CD4-positive, alpha-beta T cell treated with Interleukin-1 beta for 1 hour (primary cell): ENCODE results near the gene NPFFR1.
A peak's percentile ranks its signal among the peaks of the same experiment; 100 is the strongest.
"Not testable (repeated sequence)": the region's sequence is repeated elsewhere in the genome, so short reads cannot be mapped to it uniquely, and the experiment has no call there.

Source experiments
- DNase-seq, 2 donors: peaks; one replicate each; pipeline ENCODE4 v3.0.0-alpha.2; 2020 to 2022

Gene NPFFR1

GRCh38 chr10:70222811-70223447, 60.9 kb downstream of the NPFFR1 start:
- DNase-seq: not testable (repeated sequence)

DNA sequence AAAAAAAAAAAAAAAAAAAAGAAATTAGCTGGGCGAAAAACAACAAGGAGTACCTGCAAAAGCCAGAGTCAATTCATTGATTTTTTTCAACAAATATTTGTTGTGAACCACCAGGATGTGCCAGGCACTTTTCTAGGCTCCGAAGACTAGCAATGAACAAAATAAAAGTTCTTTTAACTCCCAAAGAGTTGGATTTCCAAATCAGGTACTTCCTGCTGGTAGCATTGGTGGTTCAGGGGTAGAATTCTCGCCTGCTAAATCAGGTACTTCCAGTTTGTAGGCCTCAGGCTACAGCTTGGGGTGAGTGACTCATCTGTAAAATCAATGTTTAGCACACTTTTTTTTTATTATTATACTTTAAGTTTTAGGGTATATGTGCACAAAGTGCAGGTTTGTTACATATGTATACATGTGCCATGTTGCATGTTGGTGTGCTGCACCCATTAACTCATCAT, 61.4 kb downstream of the NPFFR1 start:
- no peak for DNase-seq

DNA sequence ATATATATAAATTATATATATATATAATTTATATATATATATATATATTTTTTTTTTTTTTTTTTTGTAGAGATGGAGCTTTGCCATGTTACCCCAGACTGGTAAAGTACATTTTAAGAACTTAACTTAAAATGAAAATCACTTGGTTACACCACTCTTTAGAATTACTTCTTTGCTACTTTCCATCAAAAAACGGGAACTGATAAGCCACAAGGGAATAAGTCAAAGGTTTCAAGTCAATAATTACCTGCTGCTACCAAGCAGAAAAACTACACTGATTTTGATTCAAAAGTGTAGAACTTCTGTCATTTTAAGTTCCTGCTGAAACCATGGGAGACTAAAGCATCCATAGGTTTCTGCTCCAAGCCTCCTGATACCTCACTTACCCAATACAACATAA, 62.8 kb downstream of the NPFFR1 start:
- no peak for DNase-seq

DNA sequence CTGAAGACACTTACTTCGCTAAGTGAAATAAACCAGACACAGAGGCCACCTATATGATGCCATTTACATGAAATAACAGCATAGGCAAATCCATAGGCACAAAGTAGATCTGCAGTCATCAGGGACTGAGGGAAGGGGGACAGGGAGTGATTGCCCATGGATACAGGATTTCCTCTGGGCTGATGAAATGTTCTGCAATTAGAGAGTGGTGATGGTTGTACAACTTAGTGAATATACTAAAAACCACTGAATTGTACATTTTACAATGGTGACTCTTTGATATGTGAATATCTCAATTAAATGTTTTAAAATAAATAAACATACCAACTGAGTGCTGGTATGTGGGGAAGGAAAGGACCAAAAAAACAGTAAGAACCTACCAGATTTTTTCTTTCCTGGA, 70.9 kb downstream of the NPFFR1 start:
- no peak for DNase-seq

DNA sequence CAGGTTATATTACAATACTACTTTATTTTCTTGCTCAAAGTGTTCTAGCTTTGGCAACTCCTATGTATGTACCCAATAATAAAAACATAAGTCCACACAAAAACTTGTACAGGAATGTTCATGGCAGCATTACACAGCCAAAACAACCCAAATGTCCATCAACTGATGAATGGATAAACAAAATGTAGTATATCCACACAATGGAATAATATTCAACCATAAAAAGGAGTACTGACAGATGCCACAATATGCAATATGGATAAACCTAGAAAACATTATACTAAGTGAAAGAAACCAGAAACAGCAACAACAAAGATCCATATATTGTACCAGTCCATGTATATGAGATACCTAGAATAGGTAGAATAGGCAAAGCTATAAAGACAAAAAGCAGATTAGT, 71.5 kb downstream of the NPFFR1 start:
- DNase-seq: no peak

- DNase-seq: no peak
Measured at GRCh38 chr10:70206762-70207161, 77.0 kb downstream of the NPFFR1 start.

DNA sequence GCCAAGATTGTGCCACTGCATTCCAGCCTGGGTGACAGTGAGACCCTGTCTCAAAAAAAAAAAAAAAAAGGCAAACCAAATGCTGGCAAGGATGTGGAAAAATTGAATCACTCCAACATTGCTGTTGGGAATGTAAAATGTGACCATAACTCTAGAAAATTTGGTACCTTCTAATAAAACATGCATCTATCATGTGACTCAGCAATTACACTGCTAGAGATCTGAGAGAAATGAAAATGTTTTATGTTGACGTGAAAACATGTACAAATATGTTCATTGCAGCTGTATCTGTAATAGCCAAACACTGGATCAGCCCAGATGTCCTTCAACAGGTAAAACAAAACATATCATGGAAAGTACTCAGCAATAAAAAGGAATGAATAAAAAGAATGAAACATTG, 82.7 kb downstream of the NPFFR1 start:
- no peak for DNase-seq

- DNase-seq: peak in 1 of 2 donors; percentile 21
Measured at GRCh38 chr10:70198696-70199466, 84.9 kb downstream of the NPFFR1 start.
